Naive B cell (primary cell): Measurements from ENCODE around the gene COX20. TPM values are rescaled to one million over a fixed set of nuclear protein-coding genes. Genes with fewer than 3 reads are reported as not detected.
A peak's percentile ranks its signal among the peaks of the same experiment; 100 is the strongest.

Source experiments
- ATAC-seq, 2 donors: fragments of 150-1000 bp; cut with Tn5 transposase; 2 replicates each; pipeline ENCODE4 v1.10.0; 2021; ENCODE audit warnings: low read depth in 2 of 2, mild to moderate bottlenecking in 2 of 2, moderate library complexity in 2 of 2
- DNase-seq: peaks from one replicate; pipeline ENCODE4 v3.0.0; 2022
- H3K27ac Mint-ChIP-seq, 6 donors: one replicate each; pipeline ENCODE4 v1.8.0; 2020 to 2022; ENCODE audit warnings: mild to moderate bottlenecking in 6 of 6, mixed read lengths in 6 of 6, moderate library complexity in 5 of 6, inconsistent platforms in 2 of 6
- H3K27me3 Mint-ChIP-seq, 3 donors: one replicate each; pipeline ENCODE4 v1.8.0; 2021 to 2022; ENCODE audit warnings: mixed read lengths in 3 of 3, mild to moderate bottlenecking in 1 of 3
- H3K36me3 Mint-ChIP-seq, 2 donors: one replicate each; pipeline ENCODE4 v1.8.0; 2020 to 2022; ENCODE audit warnings: mixed read lengths in 2 of 2, inconsistent platforms in 1 of 2, mild to moderate bottlenecking in 1 of 2
- H3K4me1 Mint-ChIP-seq, 3 donors: one replicate each; pipeline ENCODE4 v1.8.0; 2020 to 2022; ENCODE audit warnings: mixed read lengths in 3 of 3, inconsistent platforms in 1 of 3, mild to moderate bottlenecking in 1 of 3, moderate library complexity in 1 of 3
- H3K4me3 Mint-ChIP-seq, 8 donors: one replicate each; pipeline ENCODE4 v1.8.0; 2020 to 2022; ENCODE audit warnings: mild to moderate bottlenecking in 8 of 8, mixed read lengths in 8 of 8, moderate library complexity in 8 of 8, inconsistent platforms in 2 of 8
- H3K9me3 Mint-ChIP-seq, 7 donors: one replicate each; pipeline ENCODE4 v1.8.0; 2020 to 2022; ENCODE audit warnings: mixed read lengths in 7 of 7, mild to moderate bottlenecking in 5 of 7, inconsistent platforms in 2 of 7, moderate library complexity in 1 of 7
- polyA plus RNA-seq, 6 donors: library from polyadenylated mRNA; unstranded; fragments of 300-500 nt; fragmentation: Illumina TruSeq; gene quantifications; one replicate each; pipeline ENCODE4 v1.2.3, GENCODE V29; 2021; ENCODE audit warnings: low read depth in 6 of 6

COX20 gene
- polyA plus RNA-seq, 6 donors from 2014 or later: 33.5 to 70.9 (median 49.7) TPM

DNA sequence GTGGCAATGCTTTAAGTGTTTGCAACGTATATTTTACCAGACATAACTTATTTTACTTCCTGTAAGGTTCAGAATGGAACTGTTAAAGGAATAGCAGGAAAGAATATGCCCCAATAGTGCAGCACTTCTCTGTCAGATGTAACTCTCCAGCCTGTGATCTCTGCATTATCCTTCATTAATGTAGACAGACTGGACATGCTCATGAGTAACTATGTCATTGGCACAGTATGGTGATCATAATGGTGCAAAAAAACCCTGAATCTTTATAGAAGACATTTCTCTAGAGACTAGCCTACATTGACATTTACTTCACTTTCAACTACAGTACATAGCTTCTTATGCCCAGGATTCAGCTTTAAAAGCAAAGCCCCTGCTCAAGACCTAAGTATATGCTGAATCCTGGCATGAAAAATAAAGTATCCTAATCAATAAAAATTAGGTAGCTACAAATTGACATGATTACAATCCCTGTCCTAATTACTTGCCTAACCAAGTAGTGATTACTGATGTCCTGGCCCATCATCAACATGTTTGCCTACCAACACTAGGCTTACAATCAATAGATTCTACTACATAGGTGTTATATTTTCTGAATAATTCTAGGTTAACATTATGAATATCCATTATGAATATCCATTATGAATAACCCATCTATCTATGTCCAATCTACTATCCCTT is 13.9 kb downstream of the COX20 start:
- Mint-ChIP-seq H3K27me3 (no peaks in the 10 kb centered on the region), H3K4me3 (no peak overlapping the region), H3K9me3 (no peaks in the 10 kb centered on the region), H3K4me1 (peaks cover 16 to 24% (median 16%) of the 10 kb centered on the region in 3 donors), H3K36me3 (peaks cover 12 to 19% of the 10 kb centered on the region in 2 donors), H3K27ac (peak overlapping the region in 3 of 6 donors; percentile 7 to 67 (median 46))
- ATAC-seq (no peak), DNase-seq (no peak)

DNA sequence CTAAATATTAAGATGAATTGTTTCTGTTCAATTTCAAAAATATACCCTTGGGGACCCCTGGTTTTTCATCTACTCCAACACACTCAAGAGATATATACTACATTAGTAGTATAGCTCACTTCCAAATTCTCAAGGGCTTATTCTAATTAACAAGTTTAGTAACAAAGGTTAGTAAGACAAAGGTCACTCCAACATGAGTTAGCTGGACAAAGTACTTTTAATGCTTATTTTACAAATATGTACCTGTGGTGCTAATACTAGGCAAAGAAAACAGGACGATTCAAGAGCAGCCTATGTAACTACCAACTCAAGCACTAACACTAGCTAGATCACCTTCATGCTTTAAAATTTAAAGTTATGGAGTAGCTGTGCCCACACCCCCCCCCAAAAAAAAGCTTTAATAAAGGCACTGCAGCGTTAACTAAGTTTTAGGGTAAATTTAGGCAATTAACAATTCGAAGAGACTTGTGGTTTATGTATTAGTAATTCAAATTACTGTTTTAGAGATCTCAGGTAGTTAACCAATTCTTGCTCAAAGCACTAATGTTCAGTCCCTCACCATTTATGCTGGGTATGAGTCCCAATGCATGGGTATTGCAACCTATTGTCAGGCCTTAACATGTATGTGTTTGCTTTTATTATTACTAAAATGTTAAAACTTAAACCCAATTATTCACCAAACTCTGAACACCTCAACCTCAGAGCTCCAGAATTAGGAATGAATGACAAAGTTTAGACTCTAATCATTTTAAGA is 14.8 kb downstream of the COX20 start:
- H3K27me3 Mint-ChIP-seq: no peaks in the 10 kb centered on the region
- H3K36me3 Mint-ChIP-seq: peaks cover 18 to 22% of the 10 kb centered on the region in 2 donors
- H3K4me1 Mint-ChIP-seq: peaks cover 24 to 33% (median 26%) of the 10 kb centered on the region in 3 donors
- H3K27ac Mint-ChIP-seq: peak overlapping the region in 2 of 6 donors; percentile 6 to 67
- no peak for ATAC-seq
- no peak for DNase-seq
- no peak overlapping the region for H3K4me3 Mint-ChIP-seq
- no peaks in the 10 kb centered on the region for H3K9me3 Mint-ChIP-seq

DNA sequence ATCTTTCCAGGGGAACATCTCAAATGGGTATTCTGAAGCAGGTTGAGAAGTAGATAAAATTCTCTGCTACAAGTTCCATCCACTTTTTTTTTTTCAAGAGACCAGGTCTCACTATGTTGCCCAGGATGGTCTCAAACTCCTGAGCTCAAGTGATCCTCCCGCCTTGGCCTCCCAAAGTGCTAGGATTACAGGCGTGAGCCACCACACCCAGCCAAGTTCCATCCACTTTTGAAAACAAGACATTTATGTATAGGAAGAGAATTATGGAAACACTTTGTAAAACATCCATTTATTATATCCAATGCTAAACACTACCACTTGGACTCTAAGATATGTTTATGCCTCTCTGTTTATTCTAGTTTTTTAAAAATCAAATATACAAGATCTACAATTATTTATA is 15.4 kb downstream of the COX20 start:
- peak overlapping the region in 3 of 6 donors; percentile 32 to 44 (median 38) for H3K27ac Mint-ChIP-seq
- DNase-seq: no peak
- no peaks in the 10 kb centered on the region for H3K27me3 Mint-ChIP-seq
- H3K4me1 Mint-ChIP-seq: peaks cover 30 to 39% (median 32%) of the 10 kb centered on the region in 3 donors
- H3K9me3 Mint-ChIP-seq: no peaks in the 10 kb centered on the region
- ATAC-seq: no peak
- H3K36me3 Mint-ChIP-seq: peaks cover 22 to 24% of the 10 kb centered on the region in 2 donors
- no peak overlapping the region for H3K4me3 Mint-ChIP-seq

- DNase-seq: no peak
- no peak for ATAC-seq
- Mint-ChIP-seq H3K27me3 (no peaks in the 10 kb centered on the region), H3K4me3 (peak overlapping the region in 1 of 8 donors; percentile 15), H3K9me3 (no peaks in the 10 kb centered on the region), H3K4me1 (peaks cover 33 to 47% (median 38%) of the 10 kb centered on the region in 3 donors), H3K27ac (peak overlapping the region in 4 of 6 donors; percentile 2 to 69 (median 30)), H3K36me3 (peaks cover 19 to 23% of the 10 kb centered on the region in 2 donors)
Measured at GRCh38 chr1:244851546-244852231, 16.2 kb downstream of the COX20 start.

GRCh38 chr1:244852694-244853093 is 17.2 kb downstream of the COX20 start:
- Mint-ChIP-seq H3K4me1 (peaks cover 33 to 51% (median 44%) of the 10 kb centered on the region in 3 donors), H3K4me3 (no peak overlapping the region), H3K36me3 (peaks cover 18 to 27% of the 10 kb centered on the region in 2 donors), H3K27me3 (no peaks in the 10 kb centered on the region), H3K27ac (peak overlapping the region in 1 of 6 donors; percentile 44), H3K9me3 (no peaks in the 10 kb centered on the region)
- DNase-seq (no peak), ATAC-seq (no peak)

- no peaks in the 10 kb centered on the region for H3K27me3 Mint-ChIP-seq
- ATAC-seq: no peak
Measured at GRCh38 chr1:244854166-244854565, 18.7 kb downstream of the COX20 start.

GRCh38 chr1:244854865-244855578 is 19.6 kb downstream of the COX20 start:
- Mint-ChIP-seq H3K4me1 (peaks cover 35 to 59% (median 55%) of the 10 kb centered on the region in 3 donors), H3K9me3 (no peaks in the 10 kb centered on the region), H3K27ac (peak overlapping the region in 4 of 6 donors; percentile 78 to 95 (median 80)), H3K36me3 (peaks cover 18 to 31% of the 10 kb centered on the region in 2 donors), H3K4me3 (peak overlapping the region in 7 of 8 donors; percentile 5 to 73 (median 67)), H3K27me3 (no peaks in the 10 kb centered on the region)
- ATAC-seq (peak; percentile 35 to 44), DNase-seq (no peak)

More at GRCh38 chr1:244854166-244854565, 18.7 kb downstream of the COX20 start:
- Mint-ChIP-seq H3K27ac (peak overlapping the region in 3 of 6 donors; percentile 60 to 86 (median 78)), H3K4me1 (peaks cover 37 to 57% (median 56%) of the 10 kb centered on the region in 3 donors), H3K9me3 (no peaks in the 10 kb centered on the region), H3K4me3 (peak overlapping the region in 5 of 8 donors; percentile 15 to 51 (median 19)), H3K36me3 (peaks cover 18 to 31% of the 10 kb centered on the region in 2 donors)
- no peak for DNase-seq

DNA sequence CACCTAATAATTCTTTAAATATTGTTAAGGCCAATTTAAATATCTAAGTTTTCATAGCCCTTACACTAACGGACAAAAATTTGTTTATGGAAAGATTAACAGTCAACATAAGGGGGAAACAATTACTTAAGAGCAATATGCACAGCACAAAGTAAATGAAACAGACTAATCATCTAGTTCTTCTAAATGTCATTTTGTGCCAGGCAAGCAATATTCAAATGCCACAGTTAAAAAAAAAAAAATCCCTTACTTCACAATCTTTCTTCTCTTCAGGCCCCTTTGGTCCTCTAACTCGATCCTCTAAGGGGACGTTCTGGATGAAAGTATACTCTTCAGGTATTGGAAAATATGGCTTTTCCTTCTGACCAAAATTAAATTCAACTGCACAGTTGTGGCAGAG is 22.3 kb downstream of the COX20 start:
- no peaks in the 10 kb centered on the region for H3K27me3 Mint-ChIP-seq
- H3K4me3 Mint-ChIP-seq: peak overlapping the region in 1 of 8 donors; percentile 6
- H3K36me3 Mint-ChIP-seq: peaks cover 26 to 43% of the 10 kb centered on the region in 2 donors
- DNase-seq (no peak), ATAC-seq (no peak)
- peaks cover 50 to 79% (median 69%) of the 10 kb centered on the region in 3 donors for H3K4me1 Mint-ChIP-seq
- no peaks in the 10 kb centered on the region for H3K9me3 Mint-ChIP-seq
- peak overlapping the region in 1 of 6 donors; percentile 78 for H3K27ac Mint-ChIP-seq

- H3K4me3 Mint-ChIP-seq: peak overlapping the region in 1 of 8 donors; percentile 70
- peaks cover 50 to 78% (median 70%) of the 10 kb centered on the region in 3 donors for H3K4me1 Mint-ChIP-seq
- peaks cover 27 to 43% of the 10 kb centered on the region in 2 donors for H3K36me3 Mint-ChIP-seq
- no peaks in the 10 kb centered on the region for H3K9me3 Mint-ChIP-seq
- peak overlapping the region in 1 of 6 donors; percentile 76 for H3K27ac Mint-ChIP-seq
- ATAC-seq (no peak), DNase-seq (no peak)
- H3K27me3 Mint-ChIP-seq: no peaks in the 10 kb centered on the region
Measured at GRCh38 chr1:244858357-244858756, 22.9 kb downstream of the COX20 start.

DNA sequence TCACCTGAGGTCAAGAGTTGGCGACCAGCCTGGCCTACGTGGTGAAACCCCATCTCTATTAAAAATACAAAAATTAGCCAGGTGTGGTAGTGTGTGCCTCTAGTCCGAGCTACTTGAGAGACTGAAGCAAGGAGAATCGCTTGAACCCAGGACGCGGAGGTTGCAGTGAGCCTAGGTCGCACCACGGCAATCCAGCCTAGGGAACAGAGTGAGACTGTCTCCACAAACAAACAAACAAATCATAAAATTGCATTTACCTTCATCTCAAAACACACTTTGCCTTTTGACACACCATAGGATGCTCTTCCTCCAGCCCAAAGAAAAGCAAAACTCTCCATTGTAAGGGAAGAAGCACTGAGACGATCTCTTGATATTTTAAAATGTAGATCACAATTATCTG is 24.6 kb downstream of the COX20 start:
- H3K36me3 Mint-ChIP-seq: peaks cover 29 to 34% of the 10 kb centered on the region in 2 donors
- no peaks in the 10 kb centered on the region for H3K9me3 Mint-ChIP-seq
- H3K4me1 Mint-ChIP-seq: peaks cover 41 to 67% (median 63%) of the 10 kb centered on the region in 3 donors
- peaks cover 0 to 4% (median 0%) of the 10 kb centered on the region in 3 donors for H3K27me3 Mint-ChIP-seq
- H3K27ac Mint-ChIP-seq: peak overlapping the region in 2 of 6 donors; percentile 73 to 76
- DNase-seq: no peak
- ATAC-seq: no peak
- H3K4me3 Mint-ChIP-seq: peak overlapping the region in 5 of 8 donors; percentile 9 to 98 (median 39)

DNA sequence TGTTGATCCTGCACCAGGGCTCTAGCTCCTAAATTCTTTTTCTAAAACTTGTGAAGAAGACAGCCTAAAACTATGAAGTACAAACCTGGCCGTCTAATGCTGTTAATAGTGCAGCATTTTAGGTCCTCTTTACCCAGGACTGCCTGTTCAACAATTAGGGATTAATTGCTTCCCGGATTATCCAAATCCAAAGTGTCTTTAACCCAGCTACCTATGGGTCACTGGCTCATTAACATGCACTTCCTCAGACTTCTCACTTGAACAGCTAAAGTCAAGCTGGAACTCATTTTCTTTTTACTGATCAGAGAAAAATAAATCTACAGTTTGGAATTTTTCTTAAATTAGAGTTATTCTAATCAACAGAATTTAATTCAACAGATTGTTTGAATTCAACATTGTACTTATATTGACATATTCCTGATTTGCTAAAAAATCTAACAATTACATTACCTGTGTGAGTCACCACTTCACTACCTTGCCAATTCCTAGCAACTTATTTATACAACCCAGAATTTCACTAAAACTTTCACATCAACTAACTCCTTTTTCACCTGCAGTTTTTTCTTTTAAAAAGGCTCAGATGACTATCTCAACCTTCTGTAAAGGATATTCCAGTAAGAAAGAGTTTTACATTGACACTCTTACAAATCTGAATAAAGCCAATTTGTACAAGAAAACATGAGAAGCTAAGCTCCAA is 25.6 kb downstream of the COX20 start:
- Mint-ChIP-seq H3K4me3 (peak overlapping the region; percentile 63 to 99 (median 92)), H3K36me3 (peaks cover 19 to 26% of the 10 kb centered on the region in 2 donors), H3K9me3 (no peaks in the 10 kb centered on the region), H3K27me3 (peaks cover 0 to 4% (median 0%) of the 10 kb centered on the region in 3 donors), H3K27ac (peak overlapping the region in 5 of 6 donors; percentile 13 to 95 (median 30)), H3K4me1 (peaks cover 32 to 60% (median 56%) of the 10 kb centered on the region in 3 donors)
- no peak for ATAC-seq
- no peak for DNase-seq

DNA sequence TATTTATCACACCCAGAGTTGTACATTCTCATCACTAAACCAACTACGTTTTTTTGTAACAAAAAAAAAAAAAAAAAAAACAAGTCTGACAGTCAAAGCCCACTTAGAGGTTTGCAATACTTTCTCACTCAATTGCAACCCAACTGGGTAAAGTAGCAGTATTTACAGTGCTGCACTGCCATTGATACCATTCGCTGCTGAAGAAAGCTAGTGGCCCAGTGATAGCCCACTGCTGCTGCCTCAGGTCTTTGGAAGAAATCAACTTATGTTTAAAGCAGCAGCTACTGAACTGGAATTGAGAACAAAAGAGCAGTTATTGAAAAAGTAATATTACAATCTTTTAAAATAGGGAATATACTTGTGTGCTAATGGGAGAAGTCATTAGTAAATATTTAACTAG is 26.2 kb downstream of the COX20 start:
- Mint-ChIP-seq H3K9me3 (no peaks in the 10 kb centered on the region), H3K4me1 (peaks cover 28 to 54% (median 50%) of the 10 kb centered on the region in 3 donors), H3K27me3 (peaks cover 0 to 4% (median 0%) of the 10 kb centered on the region in 3 donors), H3K4me3 (peak overlapping the region; percentile 82 to 99 (median 96)), H3K27ac (peak overlapping the region in 5 of 6 donors; percentile 13 to 95 (median 62)), H3K36me3 (peaks cover 16 to 23% of the 10 kb centered on the region in 2 donors)
- DNase-seq (no peak), ATAC-seq (no peak)
